Pancreas (tissue), 10 donors: ENCODE measurements around the gene MYOZ3. TPM values are rescaled to one million over a fixed set of nuclear protein-coding genes. Genes with fewer than 3 reads are reported as not detected.

Experiments used
- ATAC-seq, 4 donors: fragments of 200-7000 bp; cut with Tn5 transposase; one replicate each; pipeline versions ENCODE4 v1.8.0 to v1.9.1; 2020; ENCODE audit warnings: mild to moderate bottlenecking in 4 of 4, moderate library complexity in 4 of 4
- DNase-seq, 6 donors: peaks; one replicate each; pipeline ENCODE4 v3.0.0-alpha.2; 2020
- FAIRE-seq: peaks from 2 replicates; lab custom pipeline; 2012; peaks lifted over from hg19 to GRCh38; lab: Jason Lieb, UNC
- H3K27ac ChIP-seq, 4 donors: fragments of 200-600 bp; sonication (generic); 1 replicate in 3 of 4; 2 replicates in 1 of 4; pipeline versions ENCODE4 v1.5.0 to v1.8.0; 2020
- H3K27me3 ChIP-seq, 4 donors: fragments of 200-600 bp; one replicate each; pipeline ENCODE4 v1.8.0; 2021
- H3K36me3 ChIP-seq, 3 donors: fragments of 200-600 bp; sonication (generic) in 1 of 3; one replicate each; pipeline versions ENCODE4 v1.5.0 to v1.8.0; 2020 to 2021
- H3K4me1 ChIP-seq, 3 donors: fragments of 200-600 bp; one replicate each; pipeline ENCODE4 v1.8.0; 2021
- H3K4me3 ChIP-seq, 4 donors: fragments of 200-600 bp; sonication (generic) in 2 of 4; one replicate each; pipeline versions ENCODE4 v1.5.0 to v1.8.0; 2020 to 2021
- H3K9me3 ChIP-seq, 4 donors: fragments of 200-600 bp; one replicate each; pipeline ENCODE4 v1.8.0; 2021
- WGBS, 2 donors: extraction: QIAGEN DNeasy Blood & Tissue Kit; methylation state at CpG; one replicate each; pipeline ENCODE4 v1.1.7; 2013; 5-methylcytosine and 5-hydroxymethylcytosine counted together
- intact Hi-C, 3 donors: fragments of 100-400 bp; cut with DNase I; formaldehyde crosslinking; loops; one replicate each; pipeline versions ENCODE4 v1.11.1 to v1.14.2; 2022
- polyA plus RNA-seq, 2 donors: library from polyadenylated mRNA; stranded (reverse); fragments of 200-250 nt; gene quantifications; one replicate each; pipeline ENCODE4 v1.2.3, GENCODE V29; 2013
- total RNA-seq, 6 donors: library from RNA; stranded (reverse); fragmentation: NEBNext Ultra II Directional in 4 of 6; extraction: Animal tissue kit (Norgen Biotek cat#: 25700) in 4 of 6; gene quantifications; one replicate each; pipeline versions ENCODE4 v1.2.1 to v1.2.4, GENCODE V29; 2021 to 2023
- TF ChIP-seq, protein P1 (sequence below), 4 donors: fragments of 200-600 bp; sonication (generic) in 3 of 4; IDR thresholded peaks; one replicate each; pipeline versions ENCODE4 v1.5.0 to v1.8.0; 2021; ENCODE audit warnings: antibody characterized with exemption in 4 of 4
- donor health status: healthy with polysubstance abuse.
- donor health status: DM: no; HTN: no; CAD: no; lungs with moderate emphysema.
- donor health status: DM: no; HTN: no; CAD: no.
- donor health status: control.
- donor health status: control.
- donor health status: Bipolar disorder and iron deficiency.
- donor health status: DM: yes; HTN: yes; CAD: no.
- donor health status: DM: no; HTN: no; CAD: no.
- donor health status: DM: no; HTN: no; CAD: no.
- donor health status: DM: yes; HTN: yes; CAD: no.

Gene MYOZ3, protein sequence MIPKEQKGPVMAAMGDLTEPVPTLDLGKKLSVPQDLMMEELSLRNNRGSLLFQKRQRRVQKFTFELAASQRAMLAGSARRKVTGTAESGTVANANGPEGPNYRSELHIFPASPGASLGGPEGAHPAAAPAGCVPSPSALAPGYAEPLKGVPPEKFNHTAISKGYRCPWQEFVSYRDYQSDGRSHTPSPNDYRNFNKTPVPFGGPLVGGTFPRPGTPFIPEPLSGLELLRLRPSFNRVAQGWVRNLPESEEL
- total RNA-seq (under 1 TPM in 5 of 6 donors, not detected in 1; 0.05 to 0.50 (median 0.31) TPM), polyA plus RNA-seq (under 1 TPM; 0.23 to 0.28 TPM)

DNA sequence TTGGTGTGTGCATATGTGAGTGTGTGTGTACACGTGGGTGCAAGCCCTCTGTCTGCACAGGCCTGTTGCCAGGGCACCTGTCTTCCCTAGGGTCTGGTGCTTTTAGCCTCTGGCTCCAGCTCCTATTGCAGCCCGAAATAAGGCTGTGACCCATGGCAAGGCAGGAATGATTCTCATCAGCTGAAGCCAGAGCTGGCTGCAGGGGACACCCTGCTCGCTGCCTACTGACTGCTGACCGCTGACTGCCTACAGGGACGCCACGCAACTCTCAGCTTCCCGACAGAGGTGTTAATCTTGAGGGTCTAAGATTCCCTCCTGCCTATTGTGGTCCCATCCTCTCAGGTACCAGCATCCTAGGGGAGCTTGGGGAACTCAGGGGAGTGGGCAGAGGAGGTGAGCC is at the start of gene MYOZ3:
TSS of gene MYOZ3 (plus strand) at position 166 of the 400 bp plus-strand sequence. CDS start 1,691 bp downstream, outside the sequence.
- no peak within 1 kb of the TSS for H3K27ac ChIP-seq
- intact Hi-C loops, result no loop called here
- TF ChIP-seq, protein P1, sequence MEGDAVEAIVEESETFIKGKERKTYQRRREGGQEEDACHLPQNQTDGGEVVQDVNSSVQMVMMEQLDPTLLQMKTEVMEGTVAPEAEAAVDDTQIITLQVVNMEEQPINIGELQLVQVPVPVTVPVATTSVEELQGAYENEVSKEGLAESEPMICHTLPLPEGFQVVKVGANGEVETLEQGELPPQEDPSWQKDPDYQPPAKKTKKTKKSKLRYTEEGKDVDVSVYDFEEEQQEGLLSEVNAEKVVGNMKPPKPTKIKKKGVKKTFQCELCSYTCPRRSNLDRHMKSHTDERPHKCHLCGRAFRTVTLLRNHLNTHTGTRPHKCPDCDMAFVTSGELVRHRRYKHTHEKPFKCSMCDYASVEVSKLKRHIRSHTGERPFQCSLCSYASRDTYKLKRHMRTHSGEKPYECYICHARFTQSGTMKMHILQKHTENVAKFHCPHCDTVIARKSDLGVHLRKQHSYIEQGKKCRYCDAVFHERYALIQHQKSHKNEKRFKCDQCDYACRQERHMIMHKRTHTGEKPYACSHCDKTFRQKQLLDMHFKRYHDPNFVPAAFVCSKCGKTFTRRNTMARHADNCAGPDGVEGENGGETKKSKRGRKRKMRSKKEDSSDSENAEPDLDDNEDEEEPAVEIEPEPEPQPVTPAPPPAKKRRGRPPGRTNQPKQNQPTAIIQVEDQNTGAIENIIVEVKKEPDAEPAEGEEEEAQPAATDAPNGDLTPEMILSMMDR (IDR thresholded peaks at IDR 0.05), result no peak
- H3K9me3 ChIP-seq, result no peaks in the 10 kb centered on the region
- no peaks in the 10 kb centered on the region for H3K27me3 ChIP-seq
- 62 to 64% methylated on average over 7 of the region's 7 CpGs for WGBS, 2 donors
- H3K36me3 ChIP-seq, result no peaks in the 10 kb centered on the region
- no peaks in the 10 kb centered on the region for H3K4me1 ChIP-seq
- no peak for DNase-seq
- ATAC-seq, result no peak
- H3K4me3 ChIP-seq, result no peak within 1 kb of the TSS
- no peak for FAIRE-seq

- DNase-seq, result no peak
- FAIRE-seq, result no peak
- peak overlapping the region in 2 of 4 donors; percentile 80 to 91 for H3K27ac ChIP-seq
- WGBS, 2 donors, result 42% methylated on average over 4 of the region's 4 CpGs
- no peaks in the 10 kb centered on the region for H3K36me3 ChIP-seq
- H3K4me3 ChIP-seq, result no peak overlapping the region
- peaks cover 52 to 55% (median 54%) of the 10 kb centered on the region in 3 donors for H3K4me1 ChIP-seq
- ATAC-seq, result no peak
- intact Hi-C loops, result no loop called here
- TF ChIP-seq, protein P1 (IDR thresholded peaks at IDR 0.05), result no peak
- H3K9me3 ChIP-seq, result no peaks in the 10 kb centered on the region
- no peaks in the 10 kb centered on the region for H3K27me3 ChIP-seq
These were observed 48.6 kb upstream of the MYOZ3 start for GRCh38 chr5:150612405-150612804.

DNA sequence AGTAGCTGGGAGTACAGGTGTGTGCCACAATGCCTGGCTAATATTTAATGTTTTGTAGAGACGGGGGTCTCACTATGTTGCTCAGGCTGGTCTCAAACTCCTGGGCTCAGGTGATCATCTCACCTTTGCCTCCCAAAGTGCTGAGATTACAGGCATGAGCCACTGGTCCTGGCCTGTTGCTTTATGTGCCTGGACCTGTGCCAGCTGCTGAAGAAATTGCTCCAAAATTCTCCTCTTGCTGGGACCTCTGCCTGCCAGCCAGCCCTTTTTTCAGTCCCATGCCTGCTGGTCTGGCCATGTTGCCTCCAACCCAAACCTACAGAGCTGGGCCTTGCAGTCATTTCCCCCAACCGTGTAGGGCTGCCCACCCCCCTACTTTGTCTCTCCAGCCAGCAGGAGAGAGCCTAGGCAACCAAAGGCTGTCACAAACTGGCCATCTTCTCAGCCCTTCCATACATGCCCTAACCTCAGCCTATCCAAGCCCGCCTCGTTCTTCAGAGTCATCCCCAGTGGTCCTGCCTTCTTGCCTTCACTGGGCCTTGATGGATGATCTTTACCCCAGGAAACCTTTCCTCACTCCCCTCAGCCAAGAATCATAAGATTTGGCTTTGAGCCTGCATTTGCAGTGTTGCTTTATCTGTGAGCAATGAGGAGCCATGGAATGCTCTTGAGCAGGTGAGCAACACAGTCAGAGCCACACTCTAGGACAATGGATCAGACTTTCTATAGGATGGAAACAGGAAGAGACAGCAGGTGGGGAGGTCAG is 48.0 kb upstream of the MYOZ3 start:
- Histone ChIP-seq H3K27ac (peak overlapping the region; percentile 66 to 91 (median 76)), H3K4me1 (peaks cover 54 to 62% (median 59%) of the 10 kb centered on the region in 3 donors), H3K4me3 (no peak overlapping the region), H3K9me3 (no peaks in the 10 kb centered on the region), H3K27me3 (no peaks in the 10 kb centered on the region), H3K36me3 (no peaks in the 10 kb centered on the region)
- WGBS, 2 donors, result 51 to 57% methylated on average over 4 of the region's 4 CpGs
- no peak for ATAC-seq
- peak in 3 of 6 donors; percentile 46 to 52 (median 50) for DNase-seq
- intact Hi-C loops, result no loop called here
- TF ChIP-seq, protein P1 (IDR thresholded peaks at IDR 0.05), result no peak
- no peak for FAIRE-seq

DNA sequence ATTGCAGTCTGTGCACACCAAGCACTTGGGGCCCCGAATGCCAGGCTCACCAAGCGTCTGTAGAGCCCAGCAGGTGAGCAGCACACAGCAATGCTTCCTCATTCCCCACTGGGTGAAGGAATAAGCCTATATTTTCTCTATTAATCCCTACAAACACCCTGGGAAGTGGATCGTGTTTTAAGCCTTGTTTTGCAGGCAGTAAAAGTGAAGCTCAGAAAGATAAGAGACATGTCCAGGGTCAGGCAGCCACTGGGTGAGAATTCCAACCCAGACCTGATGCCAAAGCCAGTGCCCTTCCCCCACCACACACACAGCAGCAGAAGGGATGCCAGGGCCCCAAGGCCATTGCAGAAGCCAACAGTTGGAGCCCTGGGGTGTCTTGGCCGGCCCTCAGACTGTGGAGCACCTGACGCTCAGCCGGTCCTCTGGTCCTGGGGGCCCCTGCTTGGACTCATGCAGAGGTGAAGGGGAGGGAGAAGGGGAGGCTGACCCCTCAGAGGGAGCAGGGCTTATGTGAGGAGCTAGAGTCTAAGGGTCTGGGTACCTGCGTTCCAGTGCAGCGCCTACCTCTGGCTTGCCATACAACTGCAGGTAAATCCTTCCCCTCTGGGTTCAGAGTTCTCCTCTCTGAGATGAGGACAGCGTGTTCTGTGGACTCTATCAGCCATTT is 46.9 kb upstream of the MYOZ3 start:
- H3K27ac ChIP-seq, result peak overlapping the region; percentile 72 to 91 (median 81)
- TF ChIP-seq, protein P1 (IDR thresholded peaks at IDR 0.05), result no peak
- no peaks in the 10 kb centered on the region for H3K27me3 ChIP-seq
- peaks cover 60 to 71% (median 63%) of the 10 kb centered on the region in 3 donors for H3K4me1 ChIP-seq
- FAIRE-seq, result no peak
- H3K4me3 ChIP-seq, result no peak overlapping the region
- no peaks in the 10 kb centered on the region for H3K36me3 ChIP-seq
- WGBS, 2 donors, result 25 to 28% methylated on average over 9 of the region's 9 CpGs
- no peaks in the 10 kb centered on the region for H3K9me3 ChIP-seq
- ATAC-seq, result peak; percentile 49 to 70 (median 64)
- peak; percentile 36 to 84 (median 79) for DNase-seq
- intact Hi-C loops, result no loop called here
